GM21390 (cell line): Measurements from ENCODE around the gene DNAJC27.

Experiments used
- ATAC-seq: cut with Tn5 transposase; IDR thresholded peaks from one replicate; pipeline ENCODE4 v1.9.1; 2021; ENCODE audit not compliant: unreplicated experiment

DNAJC27 gene

DNA sequence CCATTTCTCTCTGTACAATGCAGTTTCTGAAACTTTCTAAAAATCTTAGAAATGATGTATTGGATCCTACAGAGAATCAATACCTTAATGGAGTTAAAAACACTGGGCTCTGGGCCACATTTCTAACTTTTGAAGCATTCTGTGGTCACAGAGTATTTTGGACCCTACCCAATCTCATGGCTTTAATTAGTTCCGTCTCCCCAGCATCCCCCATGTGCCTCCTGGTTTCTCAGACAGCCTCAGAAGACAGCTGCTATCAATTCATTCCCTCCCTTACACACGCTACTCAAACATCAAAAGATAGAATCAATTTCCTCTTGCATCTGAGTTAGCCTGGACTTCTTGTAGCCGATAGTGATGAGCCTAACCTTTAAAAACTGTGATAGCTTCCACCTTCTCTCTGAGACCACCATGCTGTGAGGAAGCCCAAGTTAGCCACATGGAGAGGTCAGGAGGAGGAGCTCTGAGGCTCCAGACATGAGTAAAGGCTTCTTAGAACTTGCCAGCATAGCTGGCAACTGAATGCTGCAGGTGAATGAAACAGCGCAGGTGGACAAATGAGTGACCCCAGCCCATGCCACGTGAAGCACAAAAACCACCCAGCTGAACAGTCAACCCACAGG, 62.1 kb downstream of the DNAJC27 start:
- ATAC-seq = no peak

DNA sequence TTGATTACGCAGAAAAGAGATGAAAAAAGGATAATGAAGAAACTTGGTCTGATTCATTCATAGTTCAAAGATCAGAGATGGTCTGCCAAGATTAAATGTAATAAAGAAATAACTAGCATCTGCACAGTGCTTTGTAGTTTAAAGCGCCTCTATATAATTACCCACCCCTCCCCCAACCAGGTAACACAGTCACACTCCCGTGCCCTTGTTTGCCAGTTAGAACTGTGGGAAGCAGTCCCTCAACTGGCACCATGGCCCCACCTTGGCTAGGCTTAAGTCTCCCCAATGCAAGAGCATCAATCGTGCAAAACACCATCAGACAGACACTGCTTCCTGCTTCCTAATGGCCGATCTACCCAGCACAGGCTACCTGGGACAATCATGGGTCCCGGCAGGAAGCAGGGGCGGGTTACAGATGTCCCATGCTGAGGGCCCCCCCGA, 63.3 kb downstream of the DNAJC27 start:
- no peak for ATAC-seq

DNA sequence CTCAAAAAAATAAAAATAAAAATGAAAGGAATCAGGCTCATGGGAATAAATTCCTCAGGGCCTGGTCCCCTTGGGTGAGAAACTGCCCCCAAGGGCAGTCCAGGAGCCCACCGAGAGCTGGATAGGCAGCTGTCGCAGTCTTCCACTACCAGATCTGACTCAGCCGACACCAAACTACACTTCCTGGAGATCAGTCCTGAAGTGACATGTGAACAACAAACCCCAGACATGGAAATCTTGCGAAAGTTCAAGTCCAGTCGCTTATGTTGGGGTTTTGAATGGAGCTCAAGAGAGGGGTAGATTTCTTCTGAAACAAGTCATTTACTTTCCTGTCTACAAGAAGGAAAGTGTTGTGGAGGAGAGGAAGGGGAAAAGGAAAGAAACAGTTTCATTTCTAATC, 64.6 kb downstream of the DNAJC27 start:
- ATAC-seq = no peak

DNA sequence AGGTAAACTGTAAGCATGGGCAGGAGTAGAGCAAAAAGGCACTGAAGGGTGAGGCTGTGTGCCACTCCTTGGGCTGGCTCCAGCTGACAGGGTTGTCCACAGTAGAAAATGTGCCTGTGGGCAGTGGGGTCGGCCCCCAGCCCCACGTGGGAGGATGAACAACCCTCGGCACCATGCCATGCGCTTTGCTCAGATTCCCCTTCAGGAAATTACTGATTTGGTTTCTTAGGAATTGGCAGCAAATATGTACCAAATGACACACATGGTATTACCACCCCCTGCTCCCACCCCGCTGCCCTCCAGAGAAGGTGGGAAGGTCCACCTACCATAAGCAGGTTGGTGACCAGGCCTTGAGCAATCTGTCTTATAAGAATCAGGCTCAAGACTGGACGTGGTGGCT, 65.3 kb downstream of the DNAJC27 start:
- ATAC-seq = no peak

DNA sequence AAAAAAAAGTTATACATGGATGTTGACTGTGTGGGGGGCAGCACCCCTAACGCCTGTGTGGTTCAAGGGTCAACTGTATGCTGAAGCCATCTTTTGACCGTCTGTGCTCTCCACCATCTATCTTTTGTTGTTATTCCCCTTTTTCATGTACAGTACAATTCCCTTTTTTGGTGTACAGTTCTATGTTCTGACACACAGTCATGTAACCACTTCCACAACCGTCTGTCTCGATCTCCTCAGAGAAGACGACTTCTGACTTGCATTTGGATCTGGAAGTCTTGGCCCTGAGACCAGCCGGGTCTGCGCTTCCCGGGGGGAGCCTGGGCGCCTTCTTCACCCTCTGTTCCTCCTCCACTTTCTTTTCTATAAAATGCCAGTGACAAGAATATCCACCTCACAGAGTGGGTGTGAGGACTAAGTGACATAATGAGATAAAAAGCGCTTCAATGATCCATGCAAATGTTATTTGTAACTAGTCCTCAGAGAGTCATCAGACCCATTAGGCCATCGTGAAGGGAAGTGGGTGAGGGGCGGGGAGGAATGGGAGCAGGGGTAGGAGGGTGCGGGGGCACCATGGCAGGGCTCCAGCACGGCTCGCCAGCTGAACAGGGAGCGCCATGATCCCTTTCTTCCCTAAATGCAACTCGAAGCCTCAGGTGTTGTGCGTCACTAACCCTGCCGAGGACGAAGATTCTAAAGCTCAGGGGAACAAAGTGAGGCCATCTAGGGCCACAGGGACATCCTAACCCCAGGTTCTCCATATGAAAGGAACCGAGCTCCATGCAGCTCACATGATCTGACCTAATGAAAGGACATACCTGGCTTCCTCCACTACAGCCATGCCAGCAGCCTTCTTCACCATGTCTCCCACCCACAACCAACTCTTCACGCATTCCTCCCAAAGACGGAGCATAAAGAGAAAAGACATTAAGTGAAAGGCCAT, 68.3 kb downstream of the DNAJC27 start:
- ATAC-seq = no peak

DNA sequence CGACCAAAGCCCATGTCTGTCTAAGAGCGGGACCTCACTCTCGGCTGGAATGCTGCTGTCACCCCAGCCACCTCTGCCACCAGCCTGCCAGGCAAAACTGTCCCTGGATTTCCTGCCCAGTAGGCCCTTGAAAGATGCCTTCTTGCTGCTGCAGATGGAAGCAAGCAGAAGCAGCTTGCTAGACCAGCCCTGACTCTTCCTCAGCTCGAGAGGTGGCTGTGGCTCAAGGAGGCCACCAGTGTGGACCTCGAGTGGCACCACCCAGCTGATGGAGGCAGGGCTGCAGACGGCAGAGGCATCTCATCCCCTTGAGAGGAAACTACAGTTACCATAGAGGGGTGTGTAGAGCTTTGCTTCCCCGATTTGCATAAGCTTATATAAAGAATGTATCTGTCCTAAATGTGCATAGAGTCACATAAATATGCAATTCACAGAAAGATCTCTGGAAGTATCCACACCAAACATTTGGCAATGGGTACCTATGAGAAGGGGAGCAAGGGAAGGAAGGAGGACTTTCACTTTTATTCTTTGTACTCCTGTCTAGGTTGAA, 72.3 kb downstream of the DNAJC27 start:
- no peak for ATAC-seq

DNA sequence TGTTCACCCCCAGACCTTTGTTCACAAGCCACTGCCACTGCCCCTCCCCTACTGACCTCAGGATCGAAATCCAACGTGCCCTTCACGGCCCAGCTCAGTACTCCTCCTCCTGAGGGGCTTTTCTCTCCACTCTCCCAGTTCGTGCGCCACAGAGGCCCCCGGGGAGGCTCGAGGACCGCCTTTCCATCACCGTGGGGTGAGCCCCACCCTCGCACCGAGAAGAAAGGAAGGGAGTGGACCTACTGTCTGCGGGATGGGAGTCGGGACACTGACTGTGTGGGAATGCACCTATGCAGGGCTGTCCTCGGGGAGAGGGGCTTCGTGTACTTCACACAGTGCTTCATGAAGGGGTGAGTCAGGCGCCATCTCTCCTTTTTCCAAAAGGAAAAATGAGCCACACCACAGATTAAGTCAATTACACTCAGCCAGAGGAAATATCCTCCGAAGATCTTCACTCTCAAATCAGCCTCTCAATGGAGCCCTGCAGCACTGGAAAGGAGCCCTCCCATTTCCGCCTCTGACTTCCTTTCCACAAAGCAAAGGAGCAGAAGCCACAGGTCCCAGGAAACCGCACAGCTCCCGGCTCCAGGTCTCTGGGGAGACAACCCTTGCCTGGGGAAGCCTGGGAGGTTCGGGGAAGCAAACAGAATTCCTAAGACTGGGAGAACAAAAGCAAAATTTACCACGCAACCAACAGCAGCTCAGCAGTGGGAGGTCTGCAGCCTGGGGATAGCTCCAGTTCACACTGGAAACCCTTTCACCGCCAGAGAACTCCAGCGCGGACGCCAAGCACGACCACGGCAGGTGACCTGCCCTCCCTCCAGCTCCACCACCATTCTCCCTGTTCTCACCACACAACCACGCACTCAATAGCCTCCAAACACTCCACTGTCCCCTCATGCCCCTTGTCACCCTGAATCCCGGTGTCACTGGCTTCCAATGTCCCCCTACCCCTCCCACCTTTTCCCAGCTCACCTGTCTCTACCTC, 73.3 kb downstream of the DNAJC27 start:
- no peak for ATAC-seq

DNA sequence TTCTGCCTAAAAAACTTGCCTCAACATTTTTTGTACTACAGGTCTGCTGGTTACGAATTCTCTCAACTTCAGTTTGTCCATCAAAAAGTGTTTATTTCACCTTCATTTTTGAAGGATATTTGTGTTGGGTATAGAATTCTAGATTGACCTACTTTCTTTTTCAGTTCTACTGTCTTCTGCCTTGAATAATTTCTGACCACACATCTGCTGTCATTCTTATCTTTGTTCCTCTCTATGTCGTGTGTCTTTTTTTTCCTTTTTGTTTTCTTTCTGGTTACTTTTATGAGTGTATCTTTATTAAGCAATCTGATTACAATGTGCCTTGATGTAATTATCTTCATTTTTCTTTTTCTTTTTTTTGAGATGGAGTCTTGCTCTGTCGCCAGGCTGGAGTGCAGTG, 77.0 kb downstream of the DNAJC27 start:
- no peak for ATAC-seq

DNA sequence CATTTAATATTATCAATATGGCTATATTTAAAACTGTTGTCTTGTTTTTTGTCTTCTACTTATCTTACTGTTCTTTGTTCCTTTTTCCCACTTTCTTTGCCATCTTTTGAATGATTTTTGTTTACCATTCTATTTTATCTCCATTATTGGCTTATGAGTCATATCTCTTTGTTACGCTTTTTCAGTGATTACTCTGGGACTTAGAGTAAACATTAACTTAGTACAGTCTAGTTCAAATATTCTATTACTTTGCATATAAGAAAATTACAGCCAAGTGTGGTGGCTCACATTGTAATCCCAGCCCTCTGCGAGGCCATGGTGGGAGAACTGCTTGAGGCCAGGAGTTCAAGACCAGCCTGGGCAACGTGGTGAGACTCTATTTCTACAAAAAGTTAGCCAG, 77.8 kb downstream of the DNAJC27 start:
- no peak for ATAC-seq
